GM21825 (cell line): ENCODE results near the gene NECTIN1.
A peak's percentile ranks its signal among the peaks of the same experiment; 100 is the strongest.
"Not testable (repeated sequence)": the region's sequence is repeated elsewhere in the genome, so short reads cannot be mapped to it uniquely, and the experiment has no call there.

Source experiments
- ATAC-seq: cut with Tn5 transposase; IDR thresholded peaks from one replicate; pipeline ENCODE4 v1.9.1; 2021; ENCODE audit warnings: mild to moderate bottlenecking, moderate library complexity; ENCODE audit not compliant: unreplicated experiment

The NECTIN1 gene

GRCh38 chr11:119623682-119624081, 105.3 kb downstream of the NECTIN1 start:
- ATAC-seq, result no peak

- no peak for ATAC-seq
Observed at GRCh38 chr11:119622454-119623143, 106.4 kb downstream of the NECTIN1 start.

GRCh38 chr11:119619665-119620064, 109.3 kb downstream of the NECTIN1 start:
- peak; percentile 56 for ATAC-seq

- ATAC-seq, result no peak
Observed at GRCh38 chr11:119618208-119618909, 110.6 kb downstream of the NECTIN1 start.

DNA sequence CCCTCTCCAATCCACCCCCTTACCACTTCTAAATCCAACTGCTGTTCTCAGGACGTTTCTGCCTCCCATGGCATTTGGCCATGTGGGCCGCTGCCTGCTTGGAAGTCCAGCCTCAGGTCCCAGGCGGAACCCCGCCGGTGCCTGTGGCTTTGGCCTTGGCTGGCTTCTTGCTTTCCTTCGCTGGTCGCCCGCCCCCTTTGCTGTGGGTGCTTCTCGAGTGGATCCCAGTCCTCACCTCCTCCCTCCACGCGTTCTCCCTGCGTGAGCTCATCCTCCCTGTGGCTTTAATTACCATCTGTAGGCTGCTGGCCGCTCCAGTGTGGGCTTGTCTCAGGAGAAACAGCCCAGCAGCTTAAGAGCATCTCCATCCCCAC, 111.7 kb downstream of the NECTIN1 start:
- no peak for ATAC-seq

DNA sequence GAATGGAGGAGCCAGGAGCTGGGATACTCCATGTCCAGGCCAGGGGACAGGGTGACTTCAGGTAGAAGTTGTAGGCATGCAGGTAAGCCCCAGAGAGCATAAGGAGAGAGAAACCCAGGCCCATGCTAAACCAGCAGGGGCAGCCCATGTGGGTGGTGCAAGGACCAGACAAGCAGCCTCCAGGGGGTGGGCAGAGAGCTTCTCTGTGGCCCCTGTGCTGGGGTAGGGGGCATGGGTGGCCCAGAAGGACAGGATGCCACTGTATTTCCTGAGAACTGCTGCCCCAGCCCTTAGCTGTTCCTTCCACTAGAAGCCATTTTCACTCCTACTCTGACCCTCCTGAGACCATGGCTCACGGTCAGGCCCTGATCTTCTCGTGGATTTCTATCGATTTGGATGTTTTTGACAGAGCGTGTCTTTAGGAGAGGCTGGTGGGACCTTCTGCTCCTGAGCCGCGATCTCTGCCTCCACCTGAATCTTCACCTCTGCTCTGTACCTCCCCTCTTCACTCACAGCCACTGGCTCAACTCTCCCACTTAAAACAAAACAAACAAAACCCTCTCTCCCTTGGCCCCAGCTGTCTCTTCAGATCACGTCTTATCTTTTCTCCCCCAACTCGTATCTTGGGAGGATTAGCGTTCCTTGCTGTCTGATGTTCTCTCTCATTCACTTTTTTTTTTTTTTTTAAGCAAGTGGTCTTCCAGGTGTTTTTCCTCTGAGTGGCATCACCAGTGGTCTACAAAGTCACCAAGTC, 112.2 kb downstream of the NECTIN1 start:
- no peak for ATAC-seq

DNA sequence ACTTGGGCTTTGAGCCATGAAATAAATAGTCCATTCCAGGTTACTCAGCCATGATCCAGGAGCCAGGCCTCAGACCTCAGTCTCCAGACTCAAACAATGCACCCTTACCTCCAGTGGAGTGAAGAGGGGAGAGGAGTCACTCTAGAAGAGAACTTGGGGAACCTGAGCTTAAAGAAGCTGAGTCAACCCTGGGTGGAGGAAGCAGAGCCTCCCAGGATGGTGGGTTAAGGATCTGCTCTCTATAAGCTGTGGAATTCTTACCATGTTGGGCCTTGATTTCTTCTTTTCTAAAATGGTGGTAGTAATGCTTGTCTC, 113.2 kb downstream of the NECTIN1 start:
- ATAC-seq, result no peak

- ATAC-seq, result peak; percentile 77
Observed at GRCh38 chr11:119615003-119615881, 113.8 kb downstream of the NECTIN1 start.

DNA sequence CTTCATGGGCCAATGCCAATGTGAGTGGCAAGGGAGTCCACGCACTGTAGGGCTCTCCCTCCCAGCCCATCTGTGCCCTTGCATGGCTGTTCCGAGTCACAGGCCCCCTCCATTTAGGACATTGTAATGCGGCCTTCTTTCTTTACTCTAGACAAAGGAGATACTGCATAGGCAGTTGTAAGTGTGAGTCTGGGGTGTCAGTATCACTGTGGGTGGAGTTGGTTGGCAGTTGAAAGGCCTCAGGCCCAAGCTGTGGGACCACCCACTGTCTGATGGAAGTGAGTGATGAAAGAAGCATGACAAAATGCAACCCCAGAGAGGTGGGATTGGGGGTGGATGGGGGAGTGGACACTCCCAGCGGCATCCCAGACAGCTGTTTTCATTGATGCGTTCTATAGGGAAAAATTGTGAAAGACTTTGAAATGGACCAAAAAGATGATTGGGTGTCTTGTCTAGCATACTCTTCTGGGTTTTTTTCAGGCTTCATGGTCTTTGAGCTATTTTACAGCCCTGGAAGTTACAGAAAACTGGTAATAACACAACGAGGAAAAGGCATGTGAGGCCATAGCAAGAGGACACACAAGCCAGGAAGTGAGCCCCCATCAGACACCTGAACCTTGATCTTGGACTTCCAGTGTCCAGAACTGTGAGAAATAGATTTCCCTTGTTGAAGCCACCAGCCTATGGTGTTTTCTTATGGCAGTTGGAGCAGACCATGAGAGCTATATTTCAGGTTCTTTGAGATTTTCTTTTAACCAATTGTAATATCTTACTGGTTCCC, 114.6 kb downstream of the NECTIN1 start:
- no peak for ATAC-seq

- ATAC-seq, result no peak
Observed at GRCh38 chr11:119612814-119613213, 116.2 kb downstream of the NECTIN1 start.

DNA sequence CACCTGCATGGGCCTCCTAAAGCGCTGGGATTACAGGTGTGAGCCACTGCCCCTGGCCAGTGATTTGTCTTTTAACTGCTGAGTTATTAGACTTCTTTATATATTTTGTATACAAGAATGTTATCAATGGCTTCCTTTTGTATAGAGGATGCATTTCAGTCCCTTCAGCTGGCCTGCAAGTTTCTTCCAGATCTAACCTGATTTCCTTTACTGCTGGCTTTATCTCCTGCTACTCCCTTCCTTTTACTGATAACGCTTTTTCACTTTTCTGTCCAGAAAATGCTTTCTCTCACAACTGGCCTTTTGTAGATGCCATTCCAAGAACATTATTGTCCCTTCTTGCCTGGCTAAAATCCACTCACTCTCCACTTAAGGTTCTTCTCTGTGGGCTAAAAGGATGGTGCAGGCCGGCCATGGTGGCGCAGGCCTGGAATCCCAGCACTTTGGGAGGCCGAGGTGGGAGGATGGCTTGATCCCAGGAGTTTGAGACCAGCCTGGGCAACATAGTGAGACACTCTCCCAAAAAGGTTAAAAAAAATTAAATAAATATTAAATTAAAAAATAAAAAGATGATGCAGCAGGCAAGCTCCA, 118.1 kb downstream of the NECTIN1 start:
- ATAC-seq, result no peak

- no peak for ATAC-seq
Observed at GRCh38 chr11:119608781-119609180, 120.2 kb downstream of the NECTIN1 start.

DNA sequence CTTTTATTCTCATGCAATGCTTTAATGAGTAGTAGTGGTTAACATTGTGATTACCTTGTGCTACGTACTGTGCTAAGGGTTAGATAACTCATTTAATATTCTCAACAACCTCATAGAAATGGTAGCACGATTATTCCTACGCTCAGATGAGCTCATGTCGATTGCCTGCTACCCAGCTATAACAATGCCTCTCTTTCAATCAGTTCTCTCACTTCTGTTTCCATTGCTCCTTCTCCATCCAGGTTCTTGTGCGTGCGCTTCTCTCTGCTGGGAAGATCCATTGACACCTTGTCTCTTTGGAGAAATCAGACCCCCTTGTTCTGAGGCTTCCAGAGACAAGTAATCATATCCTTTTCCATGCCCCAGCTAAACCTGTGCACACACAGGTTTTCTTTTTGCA, 120.8 kb downstream of the NECTIN1 start:
- ATAC-seq, result no peak

GRCh38 chr11:119607726-119608125, 121.3 kb downstream of the NECTIN1 start:
- ATAC-seq, result no peak

GRCh38 chr11:119605137-119605665, 123.8 kb downstream of the NECTIN1 start:
- no peak for ATAC-seq

GRCh38 chr11:119602745-119603373, 126.1 kb downstream of the NECTIN1 start:
- ATAC-seq, result no peak

- ATAC-seq, result no peak
Observed at GRCh38 chr11:119599864-119600541, 129.0 kb downstream of the NECTIN1 start.

DNA sequence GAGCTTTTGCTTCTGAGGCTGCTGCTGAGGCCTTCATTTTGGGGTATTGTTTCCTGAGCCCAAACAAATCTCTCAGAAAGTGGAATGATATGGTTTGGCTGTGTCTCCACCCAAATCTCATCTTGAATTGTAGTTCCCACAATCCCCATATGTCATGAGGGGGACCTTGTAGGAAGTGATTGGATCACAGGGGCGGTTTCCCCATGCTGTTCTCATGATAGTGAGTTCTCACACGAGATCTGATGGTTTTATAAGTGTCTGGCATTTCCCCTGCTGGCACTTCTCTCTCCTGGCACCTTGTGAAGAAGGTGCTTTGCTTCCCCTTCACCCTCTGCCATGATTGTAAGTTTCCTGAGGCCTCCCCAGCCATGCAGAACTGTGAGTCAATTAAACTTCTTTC, 133.1 kb downstream of the NECTIN1 start:
- not testable (repeated sequence) for ATAC-seq
